ENCODE data around the gene PACRG. TPM values are rescaled to one million over a fixed set of nuclear protein-coding genes. Genes with fewer than 3 reads are reported as not detected.

Gene PACRG
- total and polyA plus RNA-seq, 2 of the 4 experiments (the other 2 are of a cell fraction) = not detected

DNA sequence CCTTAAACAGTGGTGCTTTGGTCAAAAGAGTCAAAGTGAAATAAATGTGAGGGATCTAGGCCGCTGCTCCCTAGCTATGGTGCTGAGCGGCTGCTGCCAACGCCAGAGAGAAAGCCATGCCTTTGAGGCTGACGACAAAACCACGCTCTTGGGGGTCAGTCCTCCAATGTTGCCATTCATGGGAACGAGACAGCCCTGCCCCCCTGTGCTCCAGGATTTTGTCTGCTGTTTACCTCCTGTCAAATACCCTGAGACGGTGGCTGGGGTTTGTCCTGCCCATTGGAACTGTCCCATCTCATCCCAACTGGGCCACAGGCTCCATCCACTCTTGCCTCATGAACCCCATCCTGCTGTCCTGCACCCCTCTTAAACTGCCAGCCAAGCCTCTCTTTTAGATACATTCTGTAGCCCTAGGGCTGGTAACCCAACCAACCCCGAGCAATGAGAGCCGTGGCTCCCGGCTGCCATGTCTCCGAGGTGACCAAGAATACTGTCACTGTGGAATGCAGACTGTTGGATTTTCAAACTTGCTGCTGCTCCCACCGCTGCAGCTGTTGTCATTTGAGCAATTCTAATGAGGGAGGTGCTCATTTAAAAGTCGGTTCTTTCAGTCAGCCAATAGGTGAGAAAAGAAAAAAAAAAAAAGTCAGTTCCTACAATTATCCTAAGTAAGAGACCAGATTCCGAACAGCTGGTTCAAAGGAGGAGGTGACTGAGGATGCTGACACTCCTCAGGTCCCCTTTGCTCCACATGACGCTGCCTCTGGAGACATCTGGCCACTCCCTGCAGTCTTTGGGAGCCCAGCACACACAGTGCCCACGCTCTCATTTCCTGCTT lies 613.7 kb downstream of the PACRG start:
- no peaks in the 10 kb centered on the region for H3K9me1 ChIP-seq (ENCODE audit: insufficient read depth, low read length)
- no peak overlapping the region for H4K5ac ChIP-seq (ENCODE audit: low read depth, low read length)
- H3K9me3 ChIP-seq (ENCODE audit: control insufficient read depth, insufficient read depth, low read length) = peaks cover 2% of the 10 kb centered on the region; the same call in 1 of the 2 replicates
- ATAC-seq (ENCODE audit: low read depth) (no peak), DNase-seq (no peak)
- H3K56ac ChIP-seq (ENCODE audit: extremely low read depth, insufficient read depth, low read length) = no peak overlapping the region
- intact Hi-C loops (cut with micrococcal nuclease) = no loop called here
- H3K18ac ChIP-seq (ENCODE audit: low read depth, low read length) = no peak overlapping the region
- no peaks in the 10 kb centered on the region for H4K20me1 ChIP-seq (ENCODE audit: insufficient read depth, low read length)
- no peak overlapping the region for H2AK9ac ChIP-seq (replicated peaks; ENCODE audit: low read depth, low read length, poor library complexity)
- H3K79me1 ChIP-seq (ENCODE audit: low read depth in 1 of 2, low read length in 2 of 2) = no peaks in the 10 kb centered on the region
- no peak overlapping the region for H3K4me3 ChIP-seq (ENCODE audit: insufficient read depth, low read depth, low read length)
- dilution Hi-C loops (cut with HindIII; ENCODE audit: low sequenced_read_pairs, unreplicated experiment) = no loop called here
- H3K27me3 ChIP-seq (ENCODE audit: control insufficient read depth, insufficient read depth, low read length) = no peaks in the 10 kb centered on the region
- no peak overlapping the region for H3K4me2 ChIP-seq (ENCODE audit: low read depth, low read length)
- no peak overlapping the region for H3K14ac ChIP-seq (replicated peaks; ENCODE audit: low read depth, low read length)
- H4K91ac ChIP-seq (ENCODE audit: insufficient read depth, low read depth, low read length) = no peak overlapping the region
- no peak overlapping the region for H3K27ac ChIP-seq (ENCODE audit: insufficient read depth, low read length)
- TF ChIP-seq POLR2A (IDR thresholded peaks at IDR 0.05; ENCODE audit: low read depth, low read length) (no peak), CHD1 (IDR thresholded peaks at IDR 0.05; ENCODE audit: low read depth, low read length) (no peak), MAZ (IDR thresholded peaks at IDR 0.05; ENCODE audit: borderline replicate concordance, low read depth, low read length) (no peak), RCOR1 (IDR thresholded peaks at IDR 0.05; ENCODE audit: insufficient replicate concordance, low read length) (no peak), MAFK (IDR thresholded peaks at IDR 0.05; ENCODE audit: low read depth, low read length) (no peak), CEBPB (IDR thresholded peaks at IDR 0.05; ENCODE audit: low read depth, low read length) (no peak), NFE2L2 (IDR thresholded peaks at IDR 0.05; ENCODE audit: low read depth, low read length) (no peak), FOS (IDR thresholded peaks at IDR 0.05; ENCODE audit: low read depth, low read length) (no peak), MXI1 (IDR thresholded peaks at IDR 0.05; ENCODE audit: borderline replicate concordance, low read depth, low read length) (no peak), RAD21 (IDR thresholded peaks at IDR 0.05; ENCODE audit: low read length) (no peak), RFX5 (IDR thresholded peaks at IDR 0.05; ENCODE audit: low read depth, low read length) (no peak)
- TF ChIP-seq, protein P1, sequence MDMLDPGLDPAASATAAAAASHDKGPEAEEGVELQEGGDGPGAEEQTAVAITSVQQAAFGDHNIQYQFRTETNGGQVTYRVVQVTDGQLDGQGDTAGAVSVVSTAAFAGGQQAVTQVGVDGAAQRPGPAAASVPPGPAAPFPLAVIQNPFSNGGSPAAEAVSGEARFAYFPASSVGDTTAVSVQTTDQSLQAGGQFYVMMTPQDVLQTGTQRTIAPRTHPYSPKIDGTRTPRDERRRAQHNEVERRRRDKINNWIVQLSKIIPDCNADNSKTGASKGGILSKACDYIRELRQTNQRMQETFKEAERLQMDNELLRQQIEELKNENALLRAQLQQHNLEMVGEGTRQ (IDR thresholded peaks at IDR 0.05; ENCODE audit: low read depth, low read length) = no peak
- POLR2A ChIA-PET (ENCODE audit: unreplicated experiment) = no interaction called here
- CTCF ChIA-PET = no interaction called here
- H2BK120ac ChIP-seq (ENCODE audit: low read depth, low read length) = no peak overlapping the region
- H3K4ac ChIP-seq (ENCODE audit: low read depth, low read length) = no peak overlapping the region
- WGBS, 2 experiments (ENCODE audit: extremely low coverage in 2 of 2, insufficient read length in 1 of 2) = 72% methylated on average over 7 of the region's 16 CpGs; no CpG with 5 or more reads in 1 of the 2 experiments
- H3K23ac ChIP-seq (ENCODE audit: low read depth, low read length) = no peak overlapping the region
- H2BK5ac ChIP-seq (ENCODE audit: low read depth, low read length, poor library complexity, severe bottlenecking) = no peak overlapping the region
- in situ Hi-C loops (cut with MboI; ENCODE audit: low sequenced_read_pairs) = no loop called here
- no peak overlapping the region for H2AK5ac ChIP-seq (ENCODE audit: low read depth, low read length)
- no peak overlapping the region for H2AFZ ChIP-seq (replicated peaks; ENCODE audit: low read length, poor library complexity)
- no TSS peak for BruUV-seq (replicated peaks)
- no peak overlapping the region for H3K9ac ChIP-seq (ENCODE audit: low read depth, low read length)
- no peak overlapping the region for H2BK15ac ChIP-seq (ENCODE audit: low read depth, low read length)
- no peak overlapping the region for H2BK20ac ChIP-seq (ENCODE audit: low read depth, low read length)
- no peaks in the 10 kb centered on the region for H3K4me1 ChIP-seq (ENCODE audit: control insufficient read depth, insufficient read depth, low read length)
- H4K8ac ChIP-seq (ENCODE audit: low read depth in 2 of 2, low read length in 2 of 2) = no peak overlapping the region
- H3K36me3 ChIP-seq (ENCODE audit: control insufficient read depth, insufficient read depth, low read length) = no peaks in the 10 kb centered on the region
